Activated T-cell treated with anti-CD3 and anti-CD28 coated beads for 1 hour (primary cell): ENCODE results near the gene SERGEF.

Experiments
- DNase-seq: peaks from one replicate; pipeline ENCODE4 v3.0.0-alpha.2; 2020; ENCODE audit warnings: low read depth

SERGEF gene

DNA sequence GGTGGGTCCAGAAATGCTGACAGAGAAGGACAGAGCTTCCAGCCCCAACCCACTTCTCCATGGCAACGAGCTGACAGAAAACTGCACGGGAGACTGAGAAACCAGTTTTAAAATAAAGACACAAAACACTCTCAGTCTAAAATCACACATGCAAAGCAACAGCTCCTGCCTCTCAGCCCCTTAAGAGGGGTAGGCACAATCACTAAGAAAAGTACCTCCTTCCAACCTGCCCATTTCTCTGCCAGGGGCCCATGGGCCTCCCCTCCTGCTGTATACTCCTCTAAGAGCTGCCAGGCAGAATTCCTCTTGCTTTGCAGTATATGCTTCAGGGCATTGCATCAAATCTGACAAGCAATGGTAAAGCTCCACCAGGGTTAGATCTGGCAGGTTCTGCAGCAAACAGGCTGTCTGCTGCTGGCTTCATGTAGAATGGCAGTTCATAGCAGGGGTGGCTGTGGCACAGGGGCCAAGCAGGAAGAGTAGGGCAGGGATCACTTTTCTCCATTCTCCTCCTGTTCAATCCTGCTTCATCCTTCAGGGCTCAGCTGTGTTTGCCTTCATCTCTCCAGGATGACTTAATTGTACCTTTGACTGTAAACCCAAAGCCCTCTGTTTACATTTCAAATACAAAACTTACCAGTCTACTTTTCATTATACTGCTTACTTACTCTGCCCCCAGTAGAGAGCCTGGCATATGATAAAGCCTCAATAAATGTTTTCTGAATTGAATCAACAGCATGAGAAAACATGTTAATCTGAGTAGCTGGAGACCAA is 200.6 kb downstream of the SERGEF start:
- DNase-seq = no peak

DNA sequence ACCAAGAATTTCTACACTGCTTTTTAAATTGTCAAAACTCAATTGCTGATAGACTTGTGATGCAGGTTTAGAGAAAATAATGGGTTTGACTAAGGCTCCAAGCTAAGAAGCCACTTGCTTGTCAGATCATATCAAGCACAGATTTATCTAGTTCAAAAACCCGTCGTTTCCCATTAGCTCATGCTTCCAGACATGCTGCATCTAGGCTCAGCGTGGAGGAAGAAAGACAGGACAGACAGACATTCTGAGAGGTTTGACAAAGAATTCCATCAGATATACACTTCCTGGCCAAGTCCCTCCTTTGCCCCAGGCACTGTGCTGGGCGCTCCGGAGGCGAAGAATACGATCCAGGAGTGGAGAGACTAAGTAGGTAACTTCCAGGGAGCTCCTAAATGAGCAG is 201.5 kb downstream of the SERGEF start:
- DNase-seq = no peak

DNA sequence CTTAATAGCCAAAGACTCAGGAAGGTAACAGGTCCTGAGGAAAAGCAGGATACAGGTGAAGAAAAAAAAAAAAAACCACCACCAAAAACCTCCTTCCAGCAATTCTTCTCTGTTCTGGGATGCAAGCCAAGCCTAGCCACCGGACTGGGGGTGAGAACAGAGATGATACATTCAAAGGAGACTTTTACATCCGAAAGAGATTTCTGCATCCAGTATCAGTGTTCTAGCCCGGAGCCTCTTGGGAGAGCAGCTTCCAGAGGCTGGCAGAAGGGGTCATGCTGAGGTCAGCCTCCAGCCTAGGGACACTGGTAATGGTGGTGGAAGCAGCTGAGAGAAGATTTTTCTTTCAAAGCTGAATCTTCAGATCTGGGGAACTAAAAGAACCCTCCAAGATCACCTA is 202.1 kb downstream of the SERGEF start:
- no peak for DNase-seq

DNA sequence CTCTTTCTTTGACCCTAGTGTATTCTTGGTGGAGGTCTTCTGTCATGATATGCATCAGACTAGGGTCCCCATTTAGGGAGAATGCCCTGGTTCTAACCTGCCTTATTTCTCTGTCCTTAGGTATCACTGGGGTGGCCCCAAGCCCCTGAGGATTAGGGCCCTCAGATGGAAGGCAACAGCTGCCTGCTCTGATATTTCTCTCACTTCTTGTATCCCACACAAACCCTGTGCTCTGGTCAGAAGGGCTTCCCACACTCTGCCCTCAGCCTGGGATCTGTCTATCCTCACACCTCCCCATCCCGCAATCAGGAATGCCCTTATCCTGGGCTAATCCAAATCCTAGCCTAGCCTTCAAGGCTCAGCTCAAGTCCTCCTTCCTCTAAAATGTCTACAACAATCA is 202.8 kb downstream of the SERGEF start:
- no peak for DNase-seq

DNA sequence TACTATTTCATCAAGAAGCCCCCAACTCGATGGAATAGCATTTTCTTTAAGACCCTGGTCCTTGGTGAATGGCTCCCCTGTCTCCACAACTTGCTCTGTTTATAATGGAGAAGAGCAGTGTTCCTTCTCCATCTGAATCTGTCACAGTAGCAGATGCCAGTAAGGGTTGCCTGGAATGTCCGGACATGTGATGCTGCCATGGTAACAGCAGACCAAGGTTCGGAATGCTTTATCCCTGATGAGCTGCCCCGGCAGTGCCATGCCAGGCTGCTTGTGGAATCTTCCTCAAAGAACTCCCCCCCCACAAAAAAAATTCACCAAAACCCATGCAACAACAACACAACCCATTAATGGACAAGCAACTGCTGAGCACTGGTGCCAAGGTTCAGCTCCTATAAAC is 205.8 kb downstream of the SERGEF start:
- no peak for DNase-seq

DNA sequence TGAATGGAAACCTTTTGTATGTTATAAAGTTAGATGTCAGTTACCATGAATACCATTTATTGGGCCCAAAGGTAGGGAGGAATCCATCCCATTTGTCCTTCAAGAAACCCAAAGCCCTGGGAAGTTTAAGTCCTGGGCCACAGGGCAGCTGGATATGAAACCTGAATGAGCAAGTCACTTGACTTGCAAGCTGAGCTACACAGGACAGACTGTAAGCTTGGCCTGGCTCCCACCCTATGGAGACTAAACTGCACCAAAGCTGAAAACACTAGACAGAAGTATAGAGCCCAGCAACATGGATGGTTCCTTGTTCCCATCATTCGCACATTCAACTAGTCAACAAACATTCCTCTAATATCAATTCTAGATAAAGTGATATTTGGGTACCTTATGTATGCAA is 207.0 kb downstream of the SERGEF start:
- DNase-seq = no peak

DNA sequence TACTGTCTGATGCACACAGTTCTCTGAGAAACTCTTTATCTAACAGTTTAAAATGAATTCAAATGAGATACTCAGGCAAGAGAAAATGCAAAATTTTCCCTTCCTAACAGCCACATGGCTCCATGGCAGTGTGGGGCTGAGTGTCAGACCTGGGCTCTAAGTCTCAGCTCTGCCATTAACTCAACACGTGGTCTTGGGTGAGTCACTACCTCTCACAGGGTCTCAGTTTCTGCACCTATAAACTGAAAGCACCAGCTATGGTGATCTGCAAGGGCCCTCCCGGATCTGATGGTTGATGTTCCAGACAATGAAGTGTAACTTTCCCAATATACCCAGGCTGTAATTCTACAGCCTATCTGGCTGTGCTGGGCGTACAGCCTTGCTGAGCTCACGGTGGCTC is 207.8 kb downstream of the SERGEF start:
- no peak for DNase-seq

DNA sequence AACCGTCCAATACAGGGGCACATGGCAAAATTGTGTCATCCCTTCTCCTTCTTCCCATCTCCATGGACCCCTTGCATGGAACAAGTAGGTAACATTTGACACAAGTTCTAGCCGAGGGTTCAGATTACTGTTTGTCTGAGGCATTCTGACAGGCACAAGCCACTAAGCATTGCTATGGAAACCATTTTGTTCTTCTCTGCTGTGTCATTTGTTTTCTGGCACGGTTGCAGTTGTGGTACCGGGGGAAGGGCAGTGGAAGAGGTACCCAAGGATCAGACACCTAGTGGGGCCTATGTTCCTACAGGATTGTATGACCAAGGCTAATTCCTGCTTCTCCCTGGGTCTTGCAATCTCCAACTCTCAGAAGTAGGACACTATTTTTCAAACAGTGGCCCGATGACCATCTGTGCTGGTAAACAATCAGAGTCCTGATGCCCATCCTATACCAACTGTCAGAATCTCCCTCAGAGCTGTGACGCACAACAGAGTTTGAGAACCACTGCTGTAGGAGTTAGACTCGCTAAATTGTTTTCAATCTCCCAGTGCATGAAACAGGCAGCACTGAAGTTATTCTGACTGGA is 209.0 kb downstream of the SERGEF start:
- DNase-seq = no peak

DNA sequence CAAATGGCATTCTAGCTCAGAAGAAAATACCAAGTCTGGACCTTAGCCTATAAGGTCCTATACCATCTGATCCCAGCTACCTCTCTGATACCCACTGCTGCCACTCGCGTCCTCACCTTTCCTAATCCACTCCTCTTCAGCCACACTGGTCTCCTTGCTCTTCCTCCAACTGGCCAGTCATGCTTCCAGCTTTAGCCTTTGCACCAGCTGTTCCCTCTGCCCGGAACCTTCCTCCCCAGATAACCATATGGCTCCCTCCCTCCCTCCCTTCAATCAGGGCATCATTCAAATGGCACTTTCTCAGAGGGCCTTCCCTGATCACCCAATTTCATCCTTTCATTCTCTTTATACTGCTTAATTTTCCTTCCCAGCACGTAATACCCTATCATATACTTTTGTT is 210.4 kb downstream of the SERGEF start:
- DNase-seq = no peak

DNA sequence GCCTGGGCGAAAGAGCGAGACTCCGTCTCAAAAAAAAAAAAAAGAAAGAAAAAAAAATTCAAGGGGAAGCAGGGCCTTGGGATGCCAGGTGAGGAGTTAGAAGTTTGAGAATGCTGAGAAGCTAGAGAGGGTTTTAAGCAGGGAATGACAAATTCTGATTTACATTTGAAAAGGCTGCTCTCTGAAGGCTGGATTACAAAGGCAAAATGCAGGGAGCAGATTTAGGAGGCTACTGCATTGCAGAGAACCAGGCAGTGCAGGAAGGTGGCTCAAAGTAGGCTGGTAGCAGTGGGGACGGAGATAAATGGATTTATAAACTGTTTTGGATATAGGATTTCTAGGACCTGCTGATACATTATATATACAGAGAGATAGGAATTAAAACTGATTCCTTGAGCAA is 211.7 kb downstream of the SERGEF start:
- DNase-seq = no peak

DNA sequence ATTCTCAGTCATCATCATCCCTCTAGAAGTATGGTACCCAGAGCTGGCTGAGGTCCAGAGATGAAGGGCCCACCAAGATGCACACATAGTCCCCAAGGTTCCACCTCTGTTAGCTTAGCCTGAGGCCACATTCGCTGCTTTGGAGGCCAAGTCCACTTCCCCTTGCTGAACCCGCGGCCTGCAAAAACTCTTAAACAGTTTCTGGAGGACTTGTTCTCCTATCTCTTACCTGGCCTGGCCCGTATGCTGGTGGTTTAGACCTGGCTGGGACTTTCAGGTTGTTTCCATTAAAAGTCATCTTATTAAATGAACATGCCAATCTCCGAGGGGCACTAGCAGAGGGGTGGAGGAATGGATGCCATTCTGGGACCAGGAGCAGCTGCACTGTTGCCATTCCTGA is 213.7 kb downstream of the SERGEF start:
- DNase-seq = no peak

DNA sequence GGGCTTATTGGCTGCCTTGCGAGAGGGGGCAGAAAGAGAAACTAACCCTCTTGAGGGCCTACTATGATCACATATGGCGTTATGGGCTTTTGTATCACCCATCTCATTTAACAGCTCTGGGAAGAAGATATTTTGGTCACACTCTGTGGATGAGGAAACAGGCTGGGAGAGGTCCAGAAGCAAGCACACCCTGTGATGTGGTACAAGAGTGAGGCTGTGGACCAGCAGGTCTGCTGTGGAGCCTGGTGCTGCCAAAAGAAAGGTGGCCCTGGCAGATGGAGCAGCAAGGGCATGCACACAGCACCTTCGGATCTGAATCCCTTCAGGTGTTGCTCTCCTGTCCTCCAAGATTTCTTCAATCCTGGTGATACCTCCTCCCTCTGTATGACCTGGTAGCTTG is 214.1 kb downstream of the SERGEF start:
- no peak for DNase-seq

DNA sequence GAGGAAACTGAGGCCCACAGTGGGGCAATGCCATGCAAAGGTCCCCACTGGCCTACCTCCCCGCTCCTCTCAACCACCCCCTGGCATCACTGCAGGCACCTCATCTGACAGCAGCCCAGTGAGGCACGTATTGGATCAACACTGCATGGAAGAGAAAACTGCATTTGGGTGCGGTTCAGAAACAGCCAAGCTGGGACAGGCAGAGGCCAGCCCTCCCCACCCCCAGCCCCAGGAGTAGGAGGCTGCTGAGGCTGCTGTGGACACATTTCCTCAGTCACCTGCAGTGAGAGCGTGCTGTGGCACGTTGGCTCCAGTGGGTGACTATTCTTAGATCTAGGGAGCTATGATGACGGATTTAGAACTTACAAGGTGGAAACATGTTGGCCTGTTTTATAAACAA is 214.6 kb downstream of the SERGEF start:
- no peak for DNase-seq

DNA sequence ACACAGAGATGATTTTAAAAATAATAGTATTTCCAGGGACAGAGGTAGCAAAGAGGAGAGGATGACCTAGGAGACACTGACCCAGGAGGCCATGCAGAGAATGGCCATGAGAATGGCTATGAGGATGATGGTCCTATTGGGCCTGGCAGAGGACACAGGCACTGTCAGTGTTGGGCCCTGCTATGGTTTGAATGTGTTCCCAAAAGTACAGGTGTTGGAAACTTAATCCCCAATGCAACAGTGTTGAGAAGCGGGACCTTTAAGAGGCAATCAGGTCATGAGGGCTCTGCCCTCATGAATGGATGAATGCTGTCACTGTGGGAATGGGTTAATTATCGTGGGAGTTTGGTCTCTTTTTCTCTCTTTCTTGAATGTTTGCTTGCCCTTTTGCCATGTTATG is 216.7 kb downstream of the SERGEF start:
- DNase-seq = no peak

DNA sequence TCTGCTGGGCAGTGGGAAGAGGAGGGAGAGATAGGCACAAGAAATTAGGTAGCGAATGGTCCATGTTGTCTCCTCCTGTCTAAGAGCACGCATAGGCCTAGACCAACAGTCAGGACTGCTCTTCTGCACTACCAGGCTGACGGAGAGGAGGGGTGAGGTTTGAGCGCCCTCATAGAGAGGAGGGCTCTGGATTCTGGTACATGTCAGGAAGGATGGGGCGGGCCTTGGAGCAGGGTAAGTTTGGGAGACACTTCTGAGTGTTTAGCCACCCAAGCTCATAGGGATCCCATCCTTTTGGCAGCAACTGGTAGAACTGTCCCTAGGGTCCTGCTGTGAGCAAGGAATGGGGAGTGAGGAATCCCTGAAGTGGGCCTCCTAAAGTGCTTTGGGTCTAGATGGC is 217.9 kb downstream of the SERGEF start:
- DNase-seq = no peak

DNA sequence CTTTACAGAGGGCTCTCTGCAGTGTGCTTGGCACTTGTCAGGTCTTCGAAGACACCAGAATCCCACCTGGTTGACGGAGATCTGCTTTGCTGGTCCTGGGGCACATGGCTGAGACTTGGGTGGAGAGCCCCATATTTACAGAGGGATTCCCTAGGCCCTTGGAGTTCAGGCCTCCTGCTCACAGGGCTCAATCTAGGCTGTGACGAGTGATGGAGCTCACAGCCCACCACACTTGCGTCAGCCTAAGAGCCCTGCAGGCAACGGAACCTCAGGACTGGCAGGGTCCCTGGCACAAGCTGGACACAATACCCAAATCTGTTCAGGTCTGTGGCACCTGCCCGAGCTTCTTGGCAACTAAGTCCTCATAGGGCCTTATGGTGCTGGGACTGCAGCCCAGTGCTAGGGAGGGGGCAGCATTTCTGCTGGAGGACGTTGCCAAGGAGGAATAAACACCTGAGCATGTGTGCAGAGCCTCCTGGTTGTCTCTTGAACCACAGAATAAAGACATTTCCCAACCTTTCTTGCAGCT is 219.1 kb downstream of the SERGEF start:
- no peak for DNase-seq

DNA sequence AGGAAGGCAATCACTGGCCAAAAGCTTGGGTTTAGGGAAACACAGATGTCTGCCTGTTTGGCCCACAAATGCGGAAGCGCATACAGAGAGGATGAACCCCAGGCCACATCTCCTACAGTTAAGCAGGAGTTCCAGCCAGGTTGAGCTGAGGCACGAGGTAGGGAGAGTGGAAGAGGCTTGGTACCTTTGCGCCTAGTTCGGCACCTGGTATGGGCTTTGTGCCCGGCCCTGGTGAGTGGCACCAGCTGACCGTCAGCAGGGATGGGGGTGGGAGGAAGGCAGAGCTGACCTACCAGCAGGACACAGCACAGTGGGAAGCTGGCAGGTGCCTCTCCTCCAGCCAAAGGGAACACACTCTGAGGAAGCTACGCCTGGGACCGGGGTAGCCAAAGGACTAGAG is 220.7 kb downstream of the SERGEF start:
- no peak for DNase-seq

DNA sequence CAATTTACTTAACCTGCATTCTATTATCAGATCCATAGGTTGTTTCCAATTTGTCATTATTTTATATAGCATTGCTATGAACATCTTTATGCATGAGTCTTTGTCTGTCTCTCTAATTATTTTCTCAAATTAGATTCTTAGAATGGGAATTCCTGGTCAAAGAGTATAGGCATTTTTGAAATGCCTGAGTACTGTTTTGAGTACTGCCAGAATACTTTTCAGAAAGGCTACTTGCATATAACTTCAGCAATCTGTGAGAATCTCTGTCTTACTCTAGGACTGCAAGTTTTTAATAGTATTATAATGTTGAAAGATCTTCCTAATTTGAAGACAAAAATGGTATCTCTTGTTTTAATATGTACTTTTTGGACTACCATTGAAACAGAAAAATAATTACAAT is 221.7 kb downstream of the SERGEF start:
- DNase-seq = no peak

DNA sequence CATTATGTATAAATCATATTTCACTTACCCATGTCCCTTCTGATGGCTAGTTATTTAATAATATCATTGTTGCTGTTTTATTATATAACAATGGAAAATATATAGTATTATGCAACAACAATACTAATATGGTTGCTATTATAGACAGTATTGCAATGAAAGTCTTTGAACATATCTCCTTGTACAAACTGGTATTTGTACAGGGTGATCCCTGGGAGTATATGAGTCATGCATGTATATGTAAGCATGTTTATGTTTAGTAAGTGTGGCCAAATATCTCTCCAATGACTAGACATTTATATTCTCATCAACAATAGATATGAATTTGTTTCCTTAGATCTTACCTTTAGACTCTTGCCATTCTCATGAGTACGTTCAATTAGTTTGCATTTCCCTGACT is 222.4 kb downstream of the SERGEF start:
- DNase-seq = no peak

DNA sequence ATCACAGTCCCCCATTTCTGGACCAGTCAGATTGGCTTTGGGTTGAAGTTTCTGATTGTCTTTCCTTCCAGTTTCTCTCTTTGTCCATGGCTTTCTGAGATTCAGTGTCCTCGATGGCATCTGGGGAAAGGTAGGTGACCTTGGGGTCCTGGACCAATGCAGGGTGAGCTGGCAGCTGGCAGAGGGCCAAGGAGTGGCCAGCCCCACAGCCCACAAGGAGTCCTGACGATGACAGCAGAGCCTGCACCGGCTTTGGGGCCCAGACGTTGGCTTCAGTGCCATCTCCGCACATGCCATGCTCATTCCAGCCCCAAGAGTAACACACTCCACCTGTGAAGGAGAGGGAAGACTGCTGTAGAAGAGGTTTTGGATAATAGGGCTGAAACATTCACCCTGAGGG is 224.8 kb downstream of the SERGEF start:
- no peak for DNase-seq

DNA sequence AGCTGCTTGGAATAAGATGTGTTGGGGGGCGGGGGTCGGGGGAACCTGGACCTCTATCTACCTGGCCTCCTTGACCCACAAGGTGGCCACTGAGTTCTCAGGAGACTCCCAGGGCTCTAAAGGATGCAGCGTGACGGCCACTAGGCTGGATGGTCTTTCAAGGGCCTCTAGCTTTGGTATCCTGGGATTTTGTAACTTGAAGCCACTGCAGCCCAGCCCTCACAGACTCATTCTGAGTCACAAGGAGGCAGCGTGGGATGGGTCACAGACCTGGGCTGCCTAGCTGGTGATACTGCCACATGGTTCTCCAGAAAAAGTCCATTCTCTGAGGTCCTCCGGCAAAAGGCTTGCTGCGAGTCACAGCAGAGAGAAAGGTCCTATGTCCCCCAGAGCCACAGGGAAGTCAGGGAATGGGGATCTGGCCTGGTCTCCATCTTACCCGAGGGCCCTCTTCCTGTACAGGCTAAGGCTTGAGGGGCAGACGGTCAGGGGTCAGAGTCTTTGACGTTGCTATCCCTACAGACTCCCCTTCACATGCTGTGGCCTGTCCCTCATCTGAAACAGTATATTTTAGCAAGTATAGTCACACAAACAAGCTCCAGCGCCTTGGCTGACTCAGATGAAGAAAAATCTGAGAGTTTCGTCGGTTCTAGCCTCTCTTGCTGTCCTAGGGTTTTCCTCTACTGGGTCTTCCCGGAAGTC is 225.9 kb downstream of the SERGEF start:
- DNase-seq = no peak

DNA sequence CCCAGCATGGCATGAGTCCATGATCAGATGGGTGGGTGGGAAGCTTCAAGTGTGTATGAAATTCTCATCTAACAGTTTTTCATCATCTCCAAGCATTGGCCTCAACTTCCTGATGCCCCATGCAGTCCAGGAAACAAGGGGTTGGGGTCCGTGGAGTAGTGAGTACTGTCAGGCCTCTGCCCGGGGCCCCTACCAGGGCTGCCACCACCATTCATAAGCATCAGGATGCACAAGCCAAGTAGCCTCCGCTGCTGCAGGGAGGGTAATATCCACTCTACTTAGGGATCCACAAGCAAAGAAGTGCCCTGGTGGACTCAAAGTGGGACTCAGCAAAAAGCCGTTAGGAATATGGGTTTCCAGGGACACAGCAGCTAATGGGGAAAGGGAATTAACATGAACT is 229.0 kb downstream of the SERGEF start:
- no peak for DNase-seq

DNA sequence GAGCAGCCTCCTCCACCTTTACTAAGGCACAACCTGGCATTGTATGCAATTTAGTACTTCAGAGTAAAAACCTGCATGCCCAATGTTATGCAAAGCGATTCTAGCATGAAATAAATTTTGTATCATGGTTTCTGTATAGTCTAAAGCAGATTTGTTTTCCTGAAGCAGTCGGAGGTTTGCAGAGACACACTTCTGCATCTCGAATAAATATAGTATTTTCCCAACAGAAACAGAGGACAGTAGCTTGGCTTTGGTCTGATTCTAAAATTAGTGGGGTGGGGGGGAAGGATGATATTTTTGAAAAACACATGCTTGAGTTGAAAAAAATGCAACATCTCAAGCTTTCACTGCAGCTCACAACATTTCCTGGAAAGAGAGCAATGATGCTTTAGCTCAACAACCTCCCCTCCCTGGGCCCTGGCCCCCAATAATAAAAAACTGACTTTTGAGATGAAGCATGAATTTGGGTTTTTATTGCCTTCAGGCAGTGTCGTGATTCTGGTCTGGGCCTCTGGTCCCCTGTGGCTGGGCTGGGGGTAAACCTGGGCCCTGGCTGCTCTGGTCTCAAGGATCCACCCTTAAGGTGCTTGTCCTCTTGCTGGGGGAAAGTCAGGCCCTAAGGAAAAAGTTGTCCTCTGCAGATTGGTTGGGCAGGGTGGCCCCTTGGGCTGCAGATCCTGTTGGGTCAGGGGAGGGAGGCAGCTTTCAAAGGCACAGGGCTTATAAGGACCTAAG is 230.1 kb downstream of the SERGEF start:
- no peak for DNase-seq
